ENCODE data around the gene MADD.
"Not testable (repeated sequence)": the region's sequence is repeated elsewhere in the genome, so short reads cannot be mapped to it uniquely, and the experiment has no call there.

Gene MADD

GRCh38 chr11:47324520-47324919 is 54.6 kb downstream of the MADD start:
- DNase-seq (ENCODE audit: low read depth): no peak

DNA sequence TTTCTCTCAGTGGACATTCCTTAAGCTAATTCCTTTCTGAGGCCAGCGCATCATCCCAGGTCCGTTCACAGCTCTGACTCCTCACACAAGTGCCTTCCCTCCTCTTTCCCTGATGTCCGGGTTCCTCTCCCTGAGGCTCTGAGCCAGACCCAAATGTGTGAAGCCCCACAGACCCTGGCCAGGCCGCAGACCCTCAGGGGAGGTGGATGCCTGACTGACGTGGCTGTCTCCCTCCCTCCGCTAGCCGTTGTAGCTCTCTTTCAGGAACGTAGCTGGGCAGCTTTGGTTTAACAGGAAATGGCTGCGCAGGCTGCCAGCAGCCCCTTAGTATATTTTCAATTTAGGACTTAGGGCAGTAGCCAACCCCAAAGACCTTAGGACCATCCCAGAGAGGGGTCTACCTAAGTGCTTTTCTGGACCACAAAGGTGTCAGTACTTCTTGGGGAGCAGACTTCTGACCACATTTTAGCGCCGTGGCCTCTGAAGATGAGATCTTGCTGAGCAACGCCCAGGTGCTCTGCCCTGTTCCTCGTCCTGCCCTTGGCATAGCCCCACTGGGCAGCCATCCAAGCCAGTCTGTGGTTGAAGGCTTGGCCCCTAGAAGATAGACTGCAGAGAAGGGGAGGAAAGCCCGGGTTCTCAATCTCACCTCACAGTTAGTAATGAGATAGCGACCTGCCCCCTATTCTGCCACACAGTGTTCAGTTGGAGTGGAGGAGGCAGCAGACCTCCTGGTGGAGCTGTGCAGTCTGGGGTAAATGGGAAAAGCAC is 55.5 kb downstream of the MADD start:
- DNase-seq (ENCODE audit: low read depth): no peak

GRCh38 chr11:47326198-47326597 is 56.3 kb downstream of the MADD start:
- no peak for DNase-seq (ENCODE audit: low read depth)

DNA sequence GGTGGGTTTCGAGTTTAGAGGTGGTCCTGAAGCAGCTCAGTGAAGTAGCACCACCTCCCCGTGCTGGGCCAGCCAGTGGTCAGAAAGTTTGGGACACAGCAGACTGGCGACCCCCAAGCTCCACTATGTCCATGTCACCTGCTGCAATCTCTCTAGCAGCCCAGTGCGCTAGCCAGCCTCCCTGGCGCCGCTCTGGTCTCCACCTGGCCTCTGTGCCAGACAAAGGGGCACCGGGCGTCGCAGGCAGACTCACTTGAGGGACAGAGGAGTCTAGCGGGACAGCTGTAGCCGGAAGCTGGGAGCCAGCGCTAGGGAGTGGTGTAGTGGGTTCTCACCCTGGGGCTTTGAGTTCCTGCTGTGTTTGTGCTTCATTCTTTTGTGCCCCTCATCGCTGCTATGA is 57.1 kb downstream of the MADD start:
- DNase-seq (ENCODE audit: low read depth): no peak

DNA sequence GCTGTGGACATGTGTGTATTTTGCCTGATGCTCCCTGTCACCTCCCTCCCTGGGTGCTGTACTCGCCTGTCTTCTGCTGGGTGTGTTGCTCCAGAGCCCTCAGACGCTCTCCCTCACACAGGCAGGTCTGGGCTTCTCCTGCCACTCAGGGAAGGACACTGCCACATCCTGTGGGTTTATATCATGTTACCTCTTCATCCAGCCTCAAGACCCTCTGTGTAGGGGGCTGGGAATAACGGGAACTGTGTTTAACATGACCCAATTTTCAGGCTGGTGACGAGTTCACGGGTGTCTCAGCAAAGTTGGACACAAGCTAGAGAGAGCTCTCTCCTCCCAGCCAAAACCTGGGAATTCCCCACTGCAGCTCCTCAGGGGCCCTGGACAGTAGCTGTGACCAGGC is 58.0 kb downstream of the MADD start:
- DNase-seq (ENCODE audit: low read depth): no peak

DNA sequence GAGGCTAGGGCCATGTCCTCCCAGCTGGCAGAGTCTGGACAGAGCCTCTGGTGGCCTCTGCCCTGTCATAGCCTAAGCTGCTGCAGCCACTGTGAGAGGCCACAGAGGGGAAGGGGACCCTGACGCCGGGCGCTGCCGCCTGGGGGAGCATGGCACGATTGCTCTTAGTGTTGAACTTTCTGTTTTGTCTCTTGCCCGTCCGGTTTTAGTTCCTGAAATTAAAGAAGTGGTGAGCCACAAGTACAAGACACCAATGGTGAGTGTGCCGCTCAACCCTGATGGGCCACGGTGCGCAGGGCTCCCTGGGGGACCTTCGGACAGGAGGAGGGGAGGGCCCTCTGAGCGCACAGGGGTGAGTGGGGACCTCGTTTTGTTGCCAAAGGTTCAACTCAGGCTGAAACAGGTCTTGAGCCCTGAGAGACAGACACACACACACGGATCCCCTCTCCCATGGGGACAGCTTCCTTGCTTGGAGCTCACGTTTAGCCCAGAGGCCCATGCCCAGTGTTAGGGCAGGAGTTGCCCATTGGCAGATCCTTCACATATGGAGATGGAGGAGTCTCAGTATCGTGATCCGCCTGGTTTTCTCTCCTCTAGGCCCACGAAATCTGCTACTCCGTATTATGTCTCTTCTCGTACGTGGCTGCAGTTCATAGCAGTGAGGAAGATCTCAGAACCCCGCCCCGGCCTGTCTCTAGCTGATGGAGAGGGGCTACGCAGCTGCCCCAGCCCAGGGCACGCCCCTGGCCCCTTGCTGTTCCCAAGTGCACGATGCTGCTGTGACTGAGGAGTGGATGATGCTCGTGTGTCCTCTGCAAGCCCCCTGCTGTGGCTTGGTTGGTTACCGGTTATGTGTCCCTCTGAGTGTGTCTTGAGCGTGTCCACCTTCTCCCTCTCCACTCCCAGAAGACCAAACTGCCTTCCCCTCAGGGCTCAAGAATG is 58.8 kb downstream of the MADD start:
- DNase-seq (ENCODE audit: low read depth): no peak

GRCh38 chr11:47329431-47329986 is 59.6 kb downstream of the MADD start:
- DNase-seq (ENCODE audit: low read depth): no peak

DNA sequence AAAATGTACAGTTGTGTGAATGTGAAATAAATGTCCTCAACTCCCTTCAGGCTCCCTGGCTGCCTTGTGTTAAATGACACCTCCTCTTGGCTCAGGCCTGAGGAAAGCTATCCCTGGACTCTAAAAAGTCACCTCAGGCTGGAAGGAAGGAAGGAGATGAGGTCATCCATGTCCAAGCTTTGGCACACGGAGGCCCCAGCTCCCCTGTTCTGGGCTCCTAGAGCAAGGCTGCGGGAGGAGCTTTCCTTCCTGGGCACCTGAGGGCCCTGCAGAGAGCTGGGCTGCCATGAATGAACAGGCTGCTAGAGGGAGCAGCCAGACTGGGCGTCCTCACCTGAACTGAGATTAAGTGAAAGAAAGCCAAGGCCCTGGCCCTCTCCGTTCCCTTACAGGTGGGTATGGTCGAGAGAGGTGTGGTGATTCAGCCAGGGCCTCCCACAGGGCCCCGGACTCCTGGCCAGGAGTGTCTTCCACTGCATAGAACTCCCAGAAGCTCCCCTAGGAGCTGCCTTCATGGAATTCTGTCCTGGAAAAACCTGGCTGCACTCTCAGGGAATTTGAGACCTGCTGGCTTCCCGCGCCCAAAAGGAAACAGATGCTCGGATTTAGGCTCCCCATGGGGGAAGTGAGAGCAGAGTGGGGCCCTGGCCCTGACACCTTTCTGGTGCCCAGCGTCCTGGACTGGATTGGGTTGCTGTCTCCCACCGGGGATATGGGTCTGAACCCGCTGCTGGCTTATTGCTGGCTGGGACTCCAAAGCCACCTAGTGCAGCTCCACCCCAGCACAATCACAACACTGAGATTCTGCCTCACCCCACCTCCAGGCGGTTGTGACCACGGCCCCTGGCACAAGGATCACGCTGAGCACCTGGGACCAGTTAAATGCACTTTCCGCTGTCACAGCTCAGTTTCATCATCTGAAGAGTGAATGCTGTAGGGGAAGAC is 60.3 kb downstream of the MADD start:
- no peak for DNase-seq (ENCODE audit: low read depth)

DNA sequence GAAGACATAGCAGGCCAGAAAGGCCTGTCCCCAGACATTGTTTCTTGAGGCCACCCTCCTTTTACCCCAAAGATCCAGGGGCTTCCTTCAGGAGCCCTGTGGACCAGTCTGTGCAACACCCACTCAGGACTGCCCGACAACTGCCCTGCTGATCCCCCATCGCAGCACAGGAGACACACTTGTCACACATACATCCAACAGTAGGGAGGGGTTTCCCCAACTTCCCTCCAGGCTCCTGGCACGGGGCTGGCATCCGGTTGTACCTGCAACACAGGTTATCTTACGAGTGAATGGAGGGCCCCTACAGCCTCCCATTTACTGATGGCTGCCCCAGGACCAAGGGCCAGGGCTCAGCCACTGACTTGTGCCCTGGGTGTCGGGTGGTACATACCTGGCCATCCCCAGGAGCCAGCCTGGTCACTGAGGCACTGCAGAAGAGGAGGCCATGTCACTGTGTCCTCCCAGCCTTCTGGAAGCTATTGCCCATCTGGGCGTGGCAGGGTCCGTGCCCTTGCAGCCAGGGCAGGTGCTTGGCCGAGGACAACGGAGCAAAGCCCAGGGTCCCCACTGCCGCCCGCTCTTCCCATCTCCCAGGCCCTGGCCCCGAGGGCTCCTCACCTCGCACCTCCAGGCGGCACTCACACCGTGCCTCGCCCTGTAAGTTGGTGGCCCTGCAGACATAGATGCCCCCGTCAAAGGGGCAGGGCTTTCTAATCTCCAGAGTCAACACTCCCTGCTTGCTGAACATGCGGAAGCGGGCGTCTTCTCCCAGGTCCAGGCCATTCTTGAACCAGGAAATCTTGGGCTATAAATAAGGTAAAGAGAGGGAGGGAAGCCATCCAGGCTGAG is 61.7 kb downstream of the MADD start:
- DNase-seq (ENCODE audit: low read depth): no peak

GRCh38 chr11:47332303-47332711 is 62.4 kb downstream of the MADD start:
- no peak for DNase-seq (ENCODE audit: low read depth)

GRCh38 chr11:47332791-47333525 is 63.0 kb downstream of the MADD start:
- no peak for DNase-seq (ENCODE audit: low read depth)

- no peak for DNase-seq (ENCODE audit: low read depth)
Measured at GRCh38 chr11:47333526-47333845, 63.6 kb downstream of the MADD start.

DNA sequence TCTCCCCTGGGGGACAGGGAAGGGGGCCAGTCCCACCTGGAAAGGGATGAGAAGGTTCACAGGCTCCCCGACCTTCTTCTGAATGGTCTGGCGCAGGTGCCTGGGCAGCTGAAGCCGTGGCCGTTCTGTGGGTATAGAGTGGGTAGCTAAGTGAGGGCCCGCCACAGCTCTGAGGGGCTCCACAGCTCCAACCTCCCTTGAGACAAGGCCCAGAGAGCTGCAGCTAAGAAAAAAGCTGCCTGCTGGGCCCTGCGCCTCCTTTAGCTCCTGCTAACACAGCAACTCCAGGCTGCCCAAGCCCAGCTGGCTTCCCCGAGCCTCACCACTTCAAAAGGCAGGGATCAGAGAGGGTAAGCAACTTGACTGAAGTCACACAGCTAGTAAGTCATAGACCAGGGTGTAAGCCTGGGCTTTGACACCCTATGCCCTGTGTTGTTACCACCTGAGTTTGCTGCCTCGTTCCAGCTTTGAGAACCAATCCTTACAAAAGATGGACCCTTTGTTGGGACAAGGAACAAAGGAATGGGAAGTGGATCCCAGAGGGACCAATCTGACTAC is 64.0 kb downstream of the MADD start:
- no peak for DNase-seq (ENCODE audit: low read depth)

GRCh38 chr11:47334699-47335411 is 64.9 kb downstream of the MADD start:
- not testable (repeated sequence) for DNase-seq (ENCODE audit: low read depth)

- DNase-seq (ENCODE audit: low read depth): no peak
Measured at GRCh38 chr11:47335733-47336132, 65.8 kb downstream of the MADD start.

- no peak for DNase-seq (ENCODE audit: low read depth)
Measured at GRCh38 chr11:47336595-47336994, 66.7 kb downstream of the MADD start.

GRCh38 chr11:47337229-47337924 is 67.4 kb downstream of the MADD start:
- DNase-seq (ENCODE audit: low read depth): no peak

GRCh38 chr11:47338396-47339241 is 68.7 kb downstream of the MADD start:
- no peak for DNase-seq (ENCODE audit: low read depth)
